ENCODE results near the gene RINL. TPM values are rescaled to one million over a fixed set of nuclear protein-coding genes. Genes with fewer than 3 reads are reported as not detected.

Gene RINL
- total and polyA plus RNA-seq, 2 of the 4 experiments (the other 2 are of a cell fraction) = 0.72 to 1.9 TPM

DNA sequence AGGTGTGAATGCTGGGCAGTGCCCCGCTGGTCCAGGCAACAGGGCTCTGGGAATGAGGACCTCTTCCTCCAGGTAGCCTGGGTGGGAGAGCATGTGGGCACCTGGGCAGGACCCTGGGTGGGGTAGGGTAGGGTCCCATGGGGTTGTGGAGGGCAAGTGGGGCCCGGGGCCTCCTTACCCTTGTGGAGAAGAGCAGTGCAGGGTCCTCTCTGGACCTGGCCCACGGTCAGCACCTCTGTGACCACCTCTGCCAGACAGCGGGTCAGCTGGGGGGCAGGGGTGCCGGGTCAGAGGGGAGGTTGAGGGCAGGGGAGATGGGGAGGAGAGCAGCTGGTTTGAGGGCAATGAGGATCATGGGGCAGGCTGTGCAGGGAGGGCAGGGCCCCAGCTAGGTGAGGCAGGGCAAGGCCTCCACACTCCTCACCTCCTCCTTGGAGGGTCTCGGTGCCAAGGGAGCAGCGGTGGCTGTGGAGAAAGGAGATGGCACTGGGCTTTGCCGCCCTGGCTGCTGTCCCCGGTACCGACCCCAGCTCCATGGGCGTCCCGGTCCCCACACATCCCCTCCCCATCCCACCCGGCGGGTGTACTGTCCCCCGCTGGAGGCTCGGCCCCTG, 33.4 kb upstream of the RINL start:
- H2BK15ac ChIP-seq (ENCODE audit: low read depth, low read length) = no peak overlapping the region
- no peak overlapping the region for H2AFZ ChIP-seq (replicated peaks; ENCODE audit: low read length, poor library complexity)
- H4K20me1 ChIP-seq (ENCODE audit: insufficient read depth, low read length) = no peaks in the 10 kb centered on the region
- H3K4me2 ChIP-seq (ENCODE audit: low read depth, low read length) = no peak overlapping the region
- no peak for DNase-seq
- H3K4ac ChIP-seq (ENCODE audit: low read depth, low read length) = no peak overlapping the region
- dilution Hi-C loops (cut with HindIII; ENCODE audit: low sequenced_read_pairs, unreplicated experiment) = no loop called here
- no peaks in the 10 kb centered on the region for H3K4me1 ChIP-seq (ENCODE audit: control insufficient read depth, insufficient read depth, low read length)
- H3K9me3 ChIP-seq (ENCODE audit: control insufficient read depth, insufficient read depth, low read length) = no peaks in the 10 kb centered on the region; the same call in 1 of the 2 replicates
- H4K5ac ChIP-seq (ENCODE audit: low read depth, low read length) = no peak overlapping the region
- H3K36me3 ChIP-seq (ENCODE audit: control insufficient read depth, insufficient read depth, low read length) = peaks cover 17% of the 10 kb centered on the region
- H2BK5ac ChIP-seq (ENCODE audit: low read depth, low read length, poor library complexity, severe bottlenecking) = no peak overlapping the region
- no peak overlapping the region for H4K8ac ChIP-seq (ENCODE audit: low read depth in 2 of 2, low read length in 2 of 2)
- BruUV-seq (replicated peaks) = no TSS peak
- ChIA-PET POLR2A (ENCODE audit: unreplicated experiment) (no interaction called here), CTCF (interaction anchor here (1.1 kb wide), 1 partner anchor 19 kb away, joined by 3 read pairs; the partner anchor contains the start of genes MRPS12 and SARS2)
- no peak overlapping the region for H3K56ac ChIP-seq (ENCODE audit: extremely low read depth, insufficient read depth, low read length)
- H2BK120ac ChIP-seq (ENCODE audit: low read depth, low read length) = no peak overlapping the region
- no peak overlapping the region for H3K14ac ChIP-seq (replicated peaks; ENCODE audit: low read depth, low read length)
- H3K27me3 ChIP-seq (ENCODE audit: control insufficient read depth, insufficient read depth, low read length) = peaks cover 4% of the 10 kb centered on the region; the same call in 1 of the 2 replicates
- H2BK20ac ChIP-seq (ENCODE audit: low read depth, low read length) = no peak overlapping the region
- no peak overlapping the region for H3K4me3 ChIP-seq (ENCODE audit: insufficient read depth, low read depth, low read length)
- no peaks in the 10 kb centered on the region for H3K79me1 ChIP-seq (ENCODE audit: low read depth in 1 of 2, low read length in 2 of 2)
- 83% methylated on average over 2 of the region's 16 CpGs; no CpG with 5 or more reads in 1 of the 2 experiments for WGBS, 2 experiments (ENCODE audit: extremely low coverage in 2 of 2, insufficient read length in 1 of 2)
- in situ Hi-C loops (cut with MboI; ENCODE audit: low sequenced_read_pairs) = loop anchor here (25.0 kb wide), 1 partner anchor 174 kb away; the partner anchor contains the start of gene CAPN12
- intact Hi-C loops (cut with micrococcal nuclease) = no loop called here
- no peak overlapping the region for H2AK9ac ChIP-seq (replicated peaks; ENCODE audit: low read depth, low read length, poor library complexity)
- no peaks in the 10 kb centered on the region for H3K9me1 ChIP-seq (ENCODE audit: insufficient read depth, low read length)
- ATAC-seq (ENCODE audit: low read depth) = no peak
- no peak overlapping the region for H3K9ac ChIP-seq (ENCODE audit: low read depth, low read length)
- no peak overlapping the region for H3K23ac ChIP-seq (ENCODE audit: low read depth, low read length)
- no peak overlapping the region for H3K27ac ChIP-seq (ENCODE audit: insufficient read depth, low read length)
- TF ChIP-seq POLR2A (IDR thresholded peaks at IDR 0.05; ENCODE audit: low read depth, low read length) (no peak), MAFK (IDR thresholded peaks at IDR 0.05; ENCODE audit: low read depth, low read length) (no peak), SMC3 (IDR thresholded peaks at IDR 0.05; ENCODE audit: low read depth, low read length) (no peak), RFX5 (IDR thresholded peaks at IDR 0.05; ENCODE audit: low read depth, low read length) (no peak), CEBPB (IDR thresholded peaks at IDR 0.05; ENCODE audit: low read depth, low read length) (no peak), MXI1 (IDR thresholded peaks at IDR 0.05; ENCODE audit: borderline replicate concordance, low read depth, low read length) (no peak), FOS (IDR thresholded peaks at IDR 0.05; ENCODE audit: low read depth, low read length) (no peak)
- TF ChIP-seq, protein P1, sequence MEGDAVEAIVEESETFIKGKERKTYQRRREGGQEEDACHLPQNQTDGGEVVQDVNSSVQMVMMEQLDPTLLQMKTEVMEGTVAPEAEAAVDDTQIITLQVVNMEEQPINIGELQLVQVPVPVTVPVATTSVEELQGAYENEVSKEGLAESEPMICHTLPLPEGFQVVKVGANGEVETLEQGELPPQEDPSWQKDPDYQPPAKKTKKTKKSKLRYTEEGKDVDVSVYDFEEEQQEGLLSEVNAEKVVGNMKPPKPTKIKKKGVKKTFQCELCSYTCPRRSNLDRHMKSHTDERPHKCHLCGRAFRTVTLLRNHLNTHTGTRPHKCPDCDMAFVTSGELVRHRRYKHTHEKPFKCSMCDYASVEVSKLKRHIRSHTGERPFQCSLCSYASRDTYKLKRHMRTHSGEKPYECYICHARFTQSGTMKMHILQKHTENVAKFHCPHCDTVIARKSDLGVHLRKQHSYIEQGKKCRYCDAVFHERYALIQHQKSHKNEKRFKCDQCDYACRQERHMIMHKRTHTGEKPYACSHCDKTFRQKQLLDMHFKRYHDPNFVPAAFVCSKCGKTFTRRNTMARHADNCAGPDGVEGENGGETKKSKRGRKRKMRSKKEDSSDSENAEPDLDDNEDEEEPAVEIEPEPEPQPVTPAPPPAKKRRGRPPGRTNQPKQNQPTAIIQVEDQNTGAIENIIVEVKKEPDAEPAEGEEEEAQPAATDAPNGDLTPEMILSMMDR (conservative IDR thresholded peaks at IDR 0.05; ENCODE audit: low read depth, low read length) = no peak
- TF ChIP-seq, protein P2, sequence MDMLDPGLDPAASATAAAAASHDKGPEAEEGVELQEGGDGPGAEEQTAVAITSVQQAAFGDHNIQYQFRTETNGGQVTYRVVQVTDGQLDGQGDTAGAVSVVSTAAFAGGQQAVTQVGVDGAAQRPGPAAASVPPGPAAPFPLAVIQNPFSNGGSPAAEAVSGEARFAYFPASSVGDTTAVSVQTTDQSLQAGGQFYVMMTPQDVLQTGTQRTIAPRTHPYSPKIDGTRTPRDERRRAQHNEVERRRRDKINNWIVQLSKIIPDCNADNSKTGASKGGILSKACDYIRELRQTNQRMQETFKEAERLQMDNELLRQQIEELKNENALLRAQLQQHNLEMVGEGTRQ (IDR thresholded peaks at IDR 0.05; ENCODE audit: low read depth, low read length) = no peak
- no peak overlapping the region for H4K91ac ChIP-seq (ENCODE audit: insufficient read depth, low read depth, low read length)
- no peak overlapping the region for H3K18ac ChIP-seq (ENCODE audit: low read depth, low read length)
- H2AK5ac ChIP-seq (ENCODE audit: low read depth, low read length) = no peak overlapping the region
